HG02642 (cell line): ENCODE results near the gene DCK.

Experiments used
- ATAC-seq: cut with Tn5 transposase; IDR thresholded peaks from one replicate; pipeline ENCODE4 v1.9.1; 2021; ENCODE audit warnings: mild to moderate bottlenecking; ENCODE audit not compliant: unreplicated experiment, poor library complexity

Gene DCK

GRCh38 chr4:70993181-70994068, at the start of gene DCK:
Gene DCK, plus strand, starts transcription at chr4:70993649. Its CDS starts 187 bp downstream, at chr4:70993836.
- ATAC-seq = peak; percentile 92

- ATAC-seq = no peak
Observed at GRCh38 chr4:70945046-70945445, 48.4 kb upstream of the DCK start.

GRCh38 chr4:70945452-70946055, 47.9 kb upstream of the DCK start:
- no peak for ATAC-seq

- no peak for ATAC-seq
Observed at GRCh38 chr4:70946939-70947338, 46.5 kb upstream of the DCK start.

GRCh38 chr4:70948665-70949260, 44.7 kb upstream of the DCK start:
- ATAC-seq = no peak

GRCh38 chr4:70954032-70954431, 39.4 kb upstream of the DCK start:
- ATAC-seq = no peak

GRCh38 chr4:70956549-70957210, 36.8 kb upstream of the DCK start:
- ATAC-seq = no peak

GRCh38 chr4:70958681-70959080, 34.8 kb upstream of the DCK start:
- no peak for ATAC-seq

GRCh38 chr4:70969076-70969475, 24.4 kb upstream of the DCK start:
- ATAC-seq = no peak

- no peak for ATAC-seq
Observed at GRCh38 chr4:70976252-70976651, 17.2 kb upstream of the DCK start.

GRCh38 chr4:70979445-70980008, 13.9 kb upstream of the DCK start:
- ATAC-seq = no peak

GRCh38 chr4:70980196-70980595, 13.3 kb upstream of the DCK start:
- ATAC-seq = no peak

GRCh38 chr4:70984106-70984505, 9.3 kb upstream of the DCK start:
- ATAC-seq = no peak

GRCh38 chr4:70984589-70984988, 8.9 kb upstream of the DCK start:
- no peak for ATAC-seq

GRCh38 chr4:70991596-70991995, 1.9 kb upstream of the DCK start:
- no peak for ATAC-seq

- ATAC-seq = no peak
Observed at GRCh38 chr4:70992391-70992881, 1.0 kb upstream of the DCK start.

- no peak for ATAC-seq
Observed at GRCh38 chr4:70994069-70994366, 569 bp downstream of the DCK start.

- peak; percentile 37 for ATAC-seq
Observed at GRCh38 chr4:70994387-70995099, 1.1 kb downstream of the DCK start.

GRCh38 chr4:70996018-70996360, 2.5 kb downstream of the DCK start:
- ATAC-seq = no peak

- no peak for ATAC-seq
Observed at GRCh38 chr4:70997036-70997435, 3.6 kb downstream of the DCK start.
